GM21423 (cell line): Measurements from ENCODE around the gene MACIR.

Source experiments
- ATAC-seq: cut with Tn5 transposase; IDR thresholded peaks from one replicate; pipeline ENCODE4 v1.9.1; 2021; ENCODE audit warnings: mild to moderate bottlenecking, moderate library complexity; ENCODE audit not compliant: unreplicated experiment

Gene MACIR

GRCh38 chr5:103244398-103244797 lies 14.2 kb upstream of the MACIR start:
- ATAC-seq: no peak

GRCh38 chr5:103245761-103246160 lies 12.8 kb upstream of the MACIR start:
- no peak for ATAC-seq

- ATAC-seq: no peak
Measured at GRCh38 chr5:103247118-103247517, 11.4 kb upstream of the MACIR start.

- ATAC-seq: no peak
Measured at GRCh38 chr5:103249068-103249467, 9.5 kb upstream of the MACIR start.

GRCh38 chr5:103254921-103255320 lies 3.6 kb upstream of the MACIR start:
- no peak for ATAC-seq

GRCh38 chr5:103255691-103256090 lies 2.9 kb upstream of the MACIR start:
- ATAC-seq: no peak

GRCh38 chr5:103256178-103256577 lies 2.4 kb upstream of the MACIR start:
- no peak for ATAC-seq

GRCh38 chr5:103258957-103259704 lies 568 bp downstream of the MACIR start:
- peak; percentile 34 for ATAC-seq

- no peak for ATAC-seq
Measured at GRCh38 chr5:103259705-103260355, 1.3 kb downstream of the MACIR start.

GRCh38 chr5:103260951-103261350 lies 2.4 kb downstream of the MACIR start:
- ATAC-seq: peak; percentile 13

- ATAC-seq: no peak
Measured at GRCh38 chr5:103262422-103262871, 3.9 kb downstream of the MACIR start.

GRCh38 chr5:103263054-103263453 lies 4.5 kb downstream of the MACIR start:
- no peak for ATAC-seq

- ATAC-seq: no peak
Measured at GRCh38 chr5:103264508-103264907, 5.9 kb downstream of the MACIR start.

GRCh38 chr5:103270581-103270980 lies 12.0 kb downstream of the MACIR start:
- ATAC-seq: no peak

- ATAC-seq: no peak
Measured at GRCh38 chr5:103271570-103272289, 13.2 kb downstream of the MACIR start.

- no peak for ATAC-seq
Measured at GRCh38 chr5:103272377-103272776, 13.8 kb downstream of the MACIR start.

- ATAC-seq: no peak
Measured at GRCh38 chr5:103273952-103274351, 15.4 kb downstream of the MACIR start.

- no peak for ATAC-seq
Measured at GRCh38 chr5:103275851-103276250, 17.3 kb downstream of the MACIR start.

GRCh38 chr5:103280967-103281366 lies 22.4 kb downstream of the MACIR start:
- no peak for ATAC-seq

GRCh38 chr5:103283120-103283519 lies 24.6 kb downstream of the MACIR start:
- no peak for ATAC-seq

GRCh38 chr5:103283869-103284268 lies 25.3 kb downstream of the MACIR start:
- ATAC-seq: no peak

GRCh38 chr5:103286622-103287021 lies 28.1 kb downstream of the MACIR start:
- ATAC-seq: no peak
